NOMO-1 (cell line): Measurements from ENCODE around the gene PCSK6.

Experiments
- DNase-seq, 2 experiments: peaks; one replicate each; lab custom pipeline; 2025; ENCODE audit not compliant: unreplicated experiment in 2 of 2; lab: John Stamatoyannopoulos, UW

The PCSK6 gene

DNA sequence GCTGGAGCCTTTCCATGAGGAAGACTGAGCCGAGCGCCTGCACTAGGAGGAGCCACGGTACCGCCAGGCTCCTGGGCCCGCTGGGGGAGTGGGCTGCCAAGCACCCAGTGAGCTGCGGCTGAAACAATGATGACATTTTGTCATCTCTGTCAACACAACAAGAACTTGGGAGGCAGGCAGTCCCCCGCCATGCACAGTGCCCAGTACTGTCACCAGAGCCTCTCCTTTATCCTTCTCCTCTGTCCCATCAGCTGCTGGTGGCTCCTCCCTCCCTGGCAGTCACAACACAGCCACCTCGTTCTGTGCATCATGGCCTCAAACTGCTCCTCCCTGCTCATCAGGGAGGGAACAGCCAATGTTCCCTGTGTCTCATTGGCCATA is 34.0 kb upstream of the PCSK6 start:
- DNase-seq, result no peak

DNA sequence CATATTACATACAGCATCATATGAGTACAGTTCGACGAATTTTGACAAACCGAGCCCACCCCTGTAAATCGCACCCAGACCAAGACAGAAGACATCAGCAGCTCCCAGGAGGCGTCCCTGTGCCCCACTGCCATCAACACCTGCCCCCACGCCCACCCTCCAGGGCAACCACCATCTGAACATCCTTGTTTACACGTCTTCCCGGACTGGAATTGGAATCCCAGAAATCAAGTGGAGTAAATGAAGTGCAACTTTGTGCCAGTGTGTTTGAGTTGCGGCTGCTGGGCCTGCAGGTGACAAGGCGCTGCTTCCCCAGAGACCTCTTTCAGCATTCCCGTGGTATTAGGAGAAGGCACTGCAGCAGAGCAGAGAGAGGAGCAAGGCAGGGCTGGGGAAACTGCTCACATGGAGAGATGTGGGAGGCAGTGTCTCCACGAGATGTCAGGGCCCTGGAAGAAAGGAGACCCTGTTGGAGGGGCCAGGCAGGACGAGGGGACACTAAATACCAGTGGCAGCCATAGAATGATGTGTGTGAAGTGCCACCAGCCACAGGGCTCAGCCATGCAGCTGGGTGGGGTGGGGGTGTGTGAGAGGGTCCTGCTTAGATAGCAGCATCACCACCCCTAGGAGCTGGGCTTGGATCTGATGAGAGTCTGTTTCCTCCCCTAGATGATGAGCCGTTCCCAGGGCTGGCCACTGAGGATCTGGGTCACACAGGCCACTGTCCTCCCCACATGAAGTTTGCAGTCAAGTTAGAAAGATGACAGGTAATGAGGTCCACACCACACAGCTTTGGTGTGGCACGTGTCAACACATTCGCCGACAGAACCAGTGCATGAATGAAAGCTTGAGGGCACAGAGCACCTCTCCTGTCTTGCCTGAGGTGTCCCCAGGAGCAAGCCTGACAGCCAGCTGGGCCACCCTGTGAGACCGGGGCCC is 33.4 kb upstream of the PCSK6 start:
- DNase-seq, result no peak

DNA sequence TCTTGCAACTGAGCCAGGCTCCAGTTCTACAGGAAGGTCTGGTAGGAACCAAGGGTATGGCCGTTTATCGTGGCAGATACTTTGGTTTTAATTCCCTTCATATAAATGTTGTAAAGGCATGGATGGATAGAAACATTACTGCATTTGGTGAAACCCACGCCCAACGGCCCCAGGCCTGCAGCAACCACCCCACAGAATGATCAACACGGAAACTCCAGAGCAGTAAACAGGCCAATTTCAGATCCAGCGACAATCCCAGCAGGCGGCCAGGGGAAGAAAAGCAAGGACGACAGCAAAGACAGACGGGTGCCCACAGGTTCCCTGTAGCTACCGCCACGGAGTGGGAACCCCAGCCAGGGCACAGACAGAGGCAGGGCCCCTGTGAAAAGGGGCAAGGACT is 32.6 kb upstream of the PCSK6 start:
- no peak for DNase-seq

DNA sequence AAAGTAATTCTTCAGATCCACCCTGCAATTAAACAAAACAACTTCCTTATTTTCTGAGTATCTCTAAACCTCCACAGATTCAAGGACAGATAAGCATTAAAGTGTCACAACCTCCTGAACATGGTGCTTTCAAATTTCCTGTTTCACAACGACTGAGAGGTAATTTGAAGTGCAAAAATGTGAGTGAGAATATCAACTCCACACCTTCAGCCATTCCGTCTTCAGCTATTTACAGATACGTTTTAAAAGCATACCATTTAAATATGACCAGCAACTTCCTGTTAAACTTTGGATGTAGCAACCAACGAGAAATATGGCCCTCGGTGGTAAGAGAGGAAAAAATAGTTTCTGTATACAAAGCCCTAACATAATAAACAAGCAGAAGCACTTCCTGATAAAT is 32.1 kb upstream of the PCSK6 start:
- DNase-seq, result peak; percentile 92 to 100

DNA sequence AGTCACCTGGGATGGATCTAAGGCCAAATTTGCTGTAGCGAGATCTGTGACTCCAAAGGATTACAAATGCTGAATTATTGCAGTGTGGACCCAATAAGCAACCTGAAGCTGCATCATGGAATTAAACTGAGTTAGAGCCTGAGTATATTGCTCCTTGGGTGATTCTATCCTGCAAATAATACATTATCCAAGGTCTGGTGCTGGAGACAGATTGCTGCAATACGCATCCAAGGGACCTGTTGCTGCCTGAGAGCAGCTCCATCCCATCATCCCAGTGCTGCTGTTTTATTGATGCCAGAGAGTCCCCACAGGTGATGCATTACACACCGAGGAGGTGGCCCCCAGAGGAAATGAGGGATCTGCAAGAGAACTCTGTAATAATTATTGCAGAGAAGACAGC is 31.6 kb upstream of the PCSK6 start:
- peak in 1 of 2 experiments; percentile 10 for DNase-seq

DNA sequence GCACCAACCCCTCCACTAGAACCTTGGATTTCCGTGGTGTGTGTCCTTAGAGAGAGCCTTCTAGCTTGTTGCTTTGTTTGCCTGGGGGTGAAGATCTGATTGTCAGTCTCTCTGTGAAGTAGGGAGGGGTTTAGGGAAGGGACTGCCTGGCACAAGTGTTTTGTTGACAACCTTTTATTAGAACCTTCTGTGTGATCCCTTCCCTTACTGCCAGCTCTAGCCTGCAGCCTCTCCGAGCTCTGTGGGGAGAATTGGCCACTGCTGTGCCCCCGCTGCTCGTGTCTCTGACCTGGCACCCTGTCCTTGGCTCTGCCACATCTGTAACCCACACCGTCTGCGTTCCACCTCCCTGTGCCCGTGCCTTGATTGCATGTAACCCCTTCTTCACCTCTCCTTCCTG is 30.9 kb upstream of the PCSK6 start:
- no peak for DNase-seq

DNA sequence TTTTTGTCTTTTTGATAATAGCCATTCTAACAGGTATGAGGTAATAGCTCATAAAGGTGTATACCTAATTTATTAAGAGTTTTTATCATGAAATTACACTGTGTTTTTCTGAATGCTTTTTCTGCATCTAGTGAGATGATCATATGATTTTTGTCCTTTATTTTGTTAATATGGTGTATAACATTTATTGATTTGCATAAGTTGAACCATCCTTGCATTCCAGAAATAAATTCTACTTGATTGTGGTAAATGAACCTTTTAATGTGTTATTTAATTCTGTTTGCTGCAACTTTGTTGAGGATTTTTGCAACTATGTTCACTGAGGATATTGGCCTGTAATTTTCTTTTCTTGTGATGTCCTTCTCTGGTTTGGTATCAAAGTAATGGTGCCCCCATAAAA is 28.0 kb upstream of the PCSK6 start:
- DNase-seq, result no peak

DNA sequence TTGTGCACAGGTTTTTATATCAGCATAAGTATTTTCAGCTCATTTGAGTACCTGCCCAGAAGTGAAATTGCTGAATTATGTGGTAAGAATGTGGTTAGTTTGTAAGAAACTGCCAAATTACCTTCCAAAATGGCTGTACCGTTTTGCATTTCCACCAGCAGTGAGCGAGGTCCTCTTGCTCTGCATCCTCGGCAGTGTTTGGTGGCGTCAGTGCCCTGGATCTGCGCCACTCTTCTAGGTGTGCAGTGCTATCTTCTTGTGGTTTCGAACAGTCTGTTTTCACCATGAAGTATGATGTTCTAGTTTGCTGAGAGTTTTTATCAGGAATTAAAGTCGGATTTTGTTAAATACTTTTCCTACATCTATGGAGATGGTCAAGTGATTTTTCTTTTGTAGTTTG is 24.8 kb upstream of the PCSK6 start:
- no peak for DNase-seq

DNA sequence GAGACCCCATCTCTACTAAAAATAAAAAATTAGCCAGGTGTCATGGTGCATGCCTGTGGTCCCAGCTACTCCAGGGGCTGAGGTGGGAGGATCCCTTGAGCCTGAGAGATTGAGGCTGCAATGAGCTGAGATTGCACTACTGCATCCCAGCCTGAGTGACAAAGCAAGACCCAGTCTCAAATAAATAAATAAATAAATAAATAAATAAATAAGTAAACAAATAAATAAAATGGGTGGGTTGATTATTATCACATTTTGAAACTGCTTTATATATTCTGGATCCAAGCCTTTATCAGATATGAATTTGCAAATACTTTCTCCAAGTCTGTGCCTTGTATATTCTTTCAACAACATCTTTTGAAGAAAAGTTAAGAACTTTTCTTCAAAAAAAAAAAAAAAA is 22.2 kb upstream of the PCSK6 start:
- DNase-seq, result no peak

DNA sequence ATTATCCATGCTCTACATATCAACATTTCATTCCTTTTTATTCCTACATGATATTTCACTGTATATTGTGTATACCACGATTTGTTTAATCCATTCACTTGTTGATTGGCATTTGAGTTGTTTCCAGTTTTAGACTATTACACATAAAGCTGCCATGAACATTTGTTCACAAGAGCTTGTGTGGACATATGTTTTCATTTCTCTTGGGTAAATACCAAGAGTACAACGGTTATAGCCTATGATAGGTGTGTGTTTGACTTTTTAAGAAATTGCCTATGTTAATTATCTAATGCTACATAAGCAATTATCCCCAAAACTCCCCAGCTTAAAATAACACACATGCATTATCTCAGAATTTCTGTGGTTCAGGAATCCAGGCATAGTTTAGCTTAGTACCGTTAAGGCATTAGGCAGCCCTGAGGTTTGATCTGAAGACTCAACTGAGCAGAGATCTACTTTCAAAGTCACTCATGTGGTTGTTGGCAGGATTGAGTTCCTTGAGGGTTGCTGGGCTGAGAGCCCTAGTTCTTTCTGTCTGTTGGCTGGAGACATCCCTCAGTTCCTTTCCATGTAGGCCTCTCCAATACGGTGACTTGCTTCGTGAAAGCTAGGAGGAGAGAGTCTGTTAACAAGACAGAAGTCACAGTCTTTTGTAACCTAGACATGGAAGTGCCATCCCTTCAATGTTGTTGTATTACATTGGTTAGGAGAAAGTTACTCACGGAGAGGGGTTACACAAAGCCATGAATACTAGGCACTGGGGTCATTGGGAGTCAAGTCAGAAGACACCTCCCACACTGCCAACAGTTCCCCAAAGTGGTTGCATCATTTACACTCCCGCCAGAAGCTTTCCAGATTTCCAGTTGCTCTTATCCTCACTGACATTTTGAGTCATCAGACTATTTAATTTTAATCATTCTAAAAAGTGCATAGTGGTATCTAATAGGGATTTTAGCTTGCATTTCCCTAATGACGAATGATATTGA is 21.0 kb upstream of the PCSK6 start:
- peak; percentile 15 to 49 for DNase-seq

DNA sequence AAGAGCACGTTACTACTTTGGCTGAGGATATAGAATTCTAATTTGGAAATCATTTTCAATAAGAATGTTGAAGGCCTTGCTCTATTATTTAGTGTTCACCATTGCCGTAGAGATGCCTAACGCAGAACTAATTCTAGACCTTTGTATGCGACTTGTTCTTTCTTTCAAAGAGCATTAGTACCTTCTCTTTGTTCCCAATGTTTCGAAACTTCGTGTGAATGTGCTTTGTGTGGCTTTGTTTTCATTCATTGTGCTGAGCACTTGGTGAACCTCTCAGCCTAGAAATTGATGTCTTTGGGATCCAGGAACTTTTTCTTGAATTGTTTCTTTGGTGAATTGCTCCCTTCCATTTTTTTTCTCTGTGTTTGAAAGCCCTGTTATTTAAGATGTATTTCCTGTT is 19.8 kb upstream of the PCSK6 start:
- no peak for DNase-seq

DNA sequence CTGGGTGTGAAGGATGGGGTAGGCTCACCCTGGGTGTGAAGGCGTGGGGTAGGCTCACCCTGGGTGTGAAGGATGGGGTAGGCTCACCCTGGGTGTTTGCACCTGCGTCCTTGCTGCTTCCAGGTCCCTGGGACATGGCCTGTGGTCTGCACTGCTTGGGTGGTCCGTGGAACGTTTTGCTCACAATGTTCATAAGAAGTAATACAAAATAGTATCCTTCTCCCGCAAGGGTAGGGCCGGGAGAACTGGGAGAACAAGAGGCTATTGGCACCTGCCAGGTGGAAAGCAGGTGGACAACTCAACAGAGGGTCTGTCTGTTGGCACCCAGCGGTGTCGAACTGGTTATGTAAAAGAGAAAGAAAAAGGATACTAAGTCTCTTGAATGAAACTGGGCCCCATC is 17.0 kb upstream of the PCSK6 start:
- no peak for DNase-seq

DNA sequence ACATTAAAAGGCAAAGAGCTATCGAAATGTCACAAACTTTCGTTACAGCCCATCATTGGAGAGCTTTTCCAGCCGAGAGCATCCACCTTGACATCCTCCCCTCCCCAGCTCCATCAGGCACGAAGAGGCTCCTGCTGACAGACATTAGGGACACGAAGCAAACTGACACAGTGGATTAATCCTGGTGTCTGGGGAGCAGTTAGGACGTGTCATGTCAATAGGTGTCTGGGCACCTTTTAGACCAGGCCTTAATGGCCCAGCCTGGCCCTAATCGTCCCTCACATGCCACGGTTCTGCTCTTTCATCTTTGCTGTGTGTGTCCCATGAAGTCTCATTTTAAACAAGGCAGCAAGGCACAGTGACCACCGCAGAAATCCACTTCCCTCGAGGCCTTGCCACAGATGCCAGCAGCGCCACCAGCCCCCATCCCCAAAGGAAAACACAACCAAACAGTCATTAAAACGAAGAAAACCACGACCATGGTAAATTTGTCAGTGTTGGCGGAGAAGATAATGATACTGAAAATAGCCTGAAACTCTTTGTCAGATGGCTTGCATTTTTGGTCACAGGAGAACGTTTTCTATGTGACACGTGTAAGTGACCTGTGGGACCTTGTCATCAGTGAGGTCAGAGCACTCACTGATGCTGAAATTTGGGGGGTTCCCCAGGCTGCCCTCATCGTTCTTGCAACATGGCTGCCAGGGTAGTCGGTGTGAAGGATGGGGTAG is 16.3 kb upstream of the PCSK6 start:
- no peak for DNase-seq

DNA sequence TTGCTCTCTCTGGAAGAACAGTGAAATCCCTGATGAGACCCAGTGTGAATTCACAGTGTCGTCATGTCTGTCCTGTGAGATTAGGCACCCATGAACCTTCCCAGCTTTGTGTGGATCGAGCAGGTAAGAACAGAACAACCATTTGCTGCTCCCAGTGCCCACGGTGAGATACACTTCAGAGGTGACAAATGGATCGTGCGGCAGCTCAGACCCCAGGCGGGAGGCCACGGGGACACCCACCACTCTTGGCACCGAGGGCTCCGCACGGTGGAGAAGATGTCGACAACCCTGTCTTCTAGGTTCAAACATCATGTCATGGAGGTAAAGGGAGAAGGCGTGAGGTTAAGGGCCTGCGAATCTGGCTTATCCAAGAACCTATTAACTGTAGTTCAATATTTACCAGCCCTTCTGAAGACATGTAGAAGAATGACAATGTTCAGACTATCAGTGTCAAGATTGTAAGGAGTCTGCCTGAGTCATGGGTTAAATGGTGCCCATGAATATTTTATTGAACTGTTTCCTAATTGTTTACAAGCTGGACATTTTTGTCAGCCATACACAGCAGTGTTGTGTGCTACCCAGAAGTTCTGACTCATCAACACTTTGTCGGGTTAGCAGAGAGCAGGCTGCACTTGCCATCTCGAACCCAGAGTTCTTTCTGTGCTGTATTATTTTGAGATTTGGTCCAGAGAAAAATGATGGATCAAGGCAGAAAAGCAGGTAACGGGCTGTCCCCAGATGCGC is 15.5 kb upstream of the PCSK6 start:
- no peak for DNase-seq

DNA sequence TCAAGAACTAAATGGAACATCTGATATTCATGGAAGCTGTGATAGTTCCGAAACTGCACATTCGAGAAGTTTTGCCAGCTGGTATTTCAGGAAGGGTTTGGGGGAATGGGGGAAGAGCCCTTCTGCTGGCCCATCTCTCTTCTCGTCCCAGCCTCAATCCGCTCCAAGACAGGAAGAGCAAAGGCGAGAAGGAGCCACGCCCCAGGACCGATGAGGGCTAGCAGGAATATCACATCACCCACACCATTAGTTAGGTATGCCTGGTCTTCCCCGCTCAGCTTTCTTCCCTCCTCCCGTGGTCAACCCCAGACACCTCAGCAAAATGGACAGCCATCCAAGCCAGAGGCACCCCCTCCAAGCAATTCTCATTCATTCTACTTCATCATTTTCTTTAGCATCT is 14.9 kb upstream of the PCSK6 start:
- no peak for DNase-seq

DNA sequence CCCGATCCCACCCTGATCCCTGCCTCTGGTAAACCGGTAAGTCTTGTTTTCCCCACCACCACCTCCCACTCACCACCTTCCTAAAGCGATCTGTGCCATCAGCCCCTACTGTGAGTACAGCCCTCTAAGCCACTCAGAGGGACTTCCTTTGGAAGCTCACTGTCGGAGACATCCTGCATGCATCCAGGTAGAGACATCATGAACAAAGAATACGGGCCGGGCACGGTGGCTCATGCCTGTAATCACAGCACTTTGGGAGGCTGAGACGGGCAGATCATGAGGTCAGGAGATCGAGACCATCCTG is 13.7 kb upstream of the PCSK6 start:
- DNase-seq, result no peak

DNA sequence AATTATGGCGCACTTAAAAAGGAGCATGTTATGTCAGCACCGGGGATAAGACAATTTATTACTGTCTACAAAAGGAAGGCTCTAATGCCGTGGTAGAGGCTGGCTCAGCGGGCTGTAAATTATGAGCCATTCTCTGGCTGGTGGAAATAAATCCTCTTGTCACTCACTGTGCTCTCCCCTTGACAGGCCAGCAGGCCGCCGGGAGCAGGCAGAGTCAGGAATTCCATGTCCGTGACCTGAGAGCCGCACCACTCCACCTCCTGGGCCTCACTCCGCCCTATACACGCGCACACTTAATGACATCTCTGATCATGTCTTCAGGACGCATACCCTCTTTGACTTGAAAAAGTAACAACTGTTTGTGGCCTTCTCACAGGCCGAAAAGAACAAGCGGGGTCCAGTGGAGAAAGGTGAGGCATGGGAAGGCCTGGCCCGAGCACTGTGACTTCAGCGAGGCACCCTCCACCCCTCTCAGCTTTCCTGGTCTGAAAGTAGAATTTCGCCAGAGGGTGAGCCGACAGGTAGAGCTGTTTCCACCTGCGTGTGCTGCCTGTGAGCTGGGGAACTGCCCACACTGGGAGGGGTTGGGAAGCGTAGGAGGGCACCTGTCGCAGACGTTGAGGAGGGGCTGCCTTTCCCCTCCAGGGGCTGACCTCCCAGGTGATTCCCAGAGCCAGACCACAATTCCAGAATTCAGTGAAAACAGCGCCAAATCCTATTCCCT is 13.2 kb upstream of the PCSK6 start:
- DNase-seq, result no peak

DNA sequence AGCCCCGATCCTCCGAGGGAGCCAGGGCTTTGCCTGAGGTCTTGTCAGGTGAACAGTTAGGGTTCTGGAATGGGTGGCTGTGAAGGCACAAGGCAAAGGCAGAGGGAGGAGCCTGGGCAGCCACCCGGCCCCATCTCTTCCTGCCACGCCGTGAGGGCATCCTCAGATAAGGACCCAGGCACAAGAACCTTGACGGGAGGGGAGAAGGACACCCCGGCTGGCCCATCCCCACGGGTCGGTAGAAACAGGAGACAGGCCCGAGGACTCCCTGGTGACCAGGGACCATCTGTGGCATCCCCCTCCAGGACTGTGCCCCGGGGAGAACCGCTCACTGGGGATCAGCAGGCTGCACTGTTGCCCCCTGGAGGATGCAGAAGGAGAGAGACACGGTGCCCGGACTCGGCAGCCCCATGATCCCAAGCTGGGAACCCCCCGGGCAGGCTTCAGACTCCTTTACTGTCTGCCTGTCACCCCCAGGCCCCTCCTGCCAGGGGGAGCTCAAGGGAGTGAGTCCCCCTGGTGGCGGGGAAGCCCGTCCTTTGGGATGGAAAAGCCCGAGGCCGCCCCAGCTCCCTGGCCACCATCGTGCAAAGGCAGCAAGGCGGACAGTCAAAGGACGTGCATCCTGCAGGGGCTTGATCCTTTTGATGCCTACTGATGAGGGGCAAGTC is 12.3 kb upstream of the PCSK6 start:
- no peak for DNase-seq

DNA sequence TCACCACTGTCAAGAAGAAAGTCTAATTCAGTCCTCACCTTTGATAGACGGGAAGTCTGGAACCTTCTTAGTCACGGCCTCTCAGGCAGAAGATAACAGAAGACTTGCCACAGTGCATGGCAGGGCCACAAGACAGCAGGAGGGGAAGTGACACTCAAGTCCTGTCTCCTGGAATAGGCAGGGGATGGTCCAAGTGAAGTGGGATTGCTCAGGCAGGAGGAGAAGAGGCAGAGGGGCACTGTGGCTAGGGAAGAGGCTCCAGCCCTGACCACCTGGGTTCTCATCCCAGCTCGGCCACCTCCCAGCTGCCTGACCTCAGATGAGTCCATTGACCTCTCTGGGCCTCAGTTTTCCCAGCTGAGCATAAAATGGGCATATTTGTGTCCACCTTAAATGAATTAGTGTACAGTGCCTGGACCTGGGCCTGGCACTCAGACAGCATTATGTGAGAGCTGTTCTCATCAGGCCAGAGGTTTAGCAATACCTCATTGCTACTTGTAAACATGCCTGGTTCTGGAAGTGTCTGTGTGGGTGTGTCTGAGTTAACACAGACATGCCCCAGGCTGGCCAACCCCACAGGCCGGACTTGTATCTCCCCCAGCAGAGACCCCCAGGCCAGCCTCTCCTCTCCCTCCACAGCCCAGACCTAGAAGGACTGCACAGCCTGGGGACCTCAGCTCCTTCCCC is 11.5 kb upstream of the PCSK6 start:
- peak in 1 of 2 experiments; percentile 12 for DNase-seq
